ENCODE data around the gene CPPED1. TPM values are rescaled to one million over a fixed set of nuclear protein-coding genes. Genes with fewer than 3 reads are reported as not detected.

The CPPED1 gene
- total and polyA plus RNA-seq, 2 of the 4 experiments (the other 2 are of a cell fraction), result 5.1 to 6.5 TPM

GRCh38 chr16:12706628-12707027 lies 97.1 kb downstream of the CPPED1 start:
- H3K18ac ChIP-seq (ENCODE audit: low read depth, low read length), result no peak overlapping the region
- H3K36me3 ChIP-seq (ENCODE audit: control insufficient read depth, insufficient read depth, low read length), result 0 out of 2 replicates have a peak, but pooled peaks cover 1% of the 10 kb centered on the region
- H2AFZ ChIP-seq (replicated peaks; ENCODE audit: low read length, poor library complexity), result no peak overlapping the region
- no peak overlapping the region for H2AK5ac ChIP-seq (ENCODE audit: low read depth, low read length)
- no peak overlapping the region for H3K14ac ChIP-seq (replicated peaks; ENCODE audit: low read depth, low read length)
- no peak for ATAC-seq (ENCODE audit: low read depth)
- no peak overlapping the region for H2BK15ac ChIP-seq (ENCODE audit: low read depth, low read length)
- H3K9me3 ChIP-seq (ENCODE audit: control insufficient read depth, insufficient read depth, low read length), result no peaks in the 10 kb centered on the region; the same call in 1 of the 2 replicates
- H2AK9ac ChIP-seq (replicated peaks; ENCODE audit: low read depth, low read length, poor library complexity), result no peak overlapping the region
- ChIA-PET CTCF (interaction anchor here (0.7 kb wide), 1 partner anchor 45 kb away, joined by 5 read pairs; no protein-coding TSS in a partner anchor), POLR2A (ENCODE audit: unreplicated experiment) (no interaction called here)
- no peak overlapping the region for H3K4ac ChIP-seq (ENCODE audit: low read depth, low read length)
- no peak overlapping the region for H3K56ac ChIP-seq (ENCODE audit: extremely low read depth, insufficient read depth, low read length)
- intact Hi-C loops (cut with micrococcal nuclease) (no loop called here), dilution Hi-C loops (cut with HindIII; ENCODE audit: low sequenced_read_pairs, unreplicated experiment) (no loop called here), in situ Hi-C loops (cut with MboI; ENCODE audit: low sequenced_read_pairs) (no loop called here)
- H3K4me3 ChIP-seq (ENCODE audit: insufficient read depth, low read depth, low read length), result no peak overlapping the region
- no peak overlapping the region for H3K23ac ChIP-seq (ENCODE audit: low read depth, low read length)
- H3K27ac ChIP-seq (ENCODE audit: insufficient read depth, low read length), result no peak overlapping the region
- H3K9me1 ChIP-seq (ENCODE audit: insufficient read depth, low read length), result no peaks in the 10 kb centered on the region
- H4K91ac ChIP-seq (ENCODE audit: insufficient read depth, low read depth, low read length), result no peak overlapping the region
- no peak overlapping the region for H3K9ac ChIP-seq (ENCODE audit: low read depth, low read length)
- no peak overlapping the region for H4K5ac ChIP-seq (ENCODE audit: low read depth, low read length)
- H2BK5ac ChIP-seq (ENCODE audit: low read depth, low read length, poor library complexity, severe bottlenecking), result no peak overlapping the region
- no peaks in the 10 kb centered on the region for H3K4me1 ChIP-seq (ENCODE audit: control insufficient read depth, insufficient read depth, low read length)
- no peak overlapping the region for H4K8ac ChIP-seq (ENCODE audit: low read depth in 2 of 2, low read length in 2 of 2)
- no peak for DNase-seq
- no peak overlapping the region for H3K4me2 ChIP-seq (ENCODE audit: low read depth, low read length)
- H2BK20ac ChIP-seq (ENCODE audit: low read depth, low read length), result no peak overlapping the region
- no peak for TF ChIP-seq NFE2L2 (IDR thresholded peaks at IDR 0.05; ENCODE audit: low read depth, low read length)
- no peak for TF ChIP-seq MAFK (IDR thresholded peaks at IDR 0.05; ENCODE audit: low read depth, low read length)
- TF ChIP-seq BHLHE40 (IDR thresholded peaks at IDR 0.05; ENCODE audit: low read depth, low read length), result no peak
- TF ChIP-seq ELK1 (IDR thresholded peaks at IDR 0.05; ENCODE audit: borderline replicate concordance, low read depth, low read length), result no peak
- no peak for TF ChIP-seq MXI1 (IDR thresholded peaks at IDR 0.05; ENCODE audit: borderline replicate concordance, low read depth, low read length)
- no peak for TF ChIP-seq FOS (IDR thresholded peaks at IDR 0.05; ENCODE audit: low read depth, low read length)
- TF ChIP-seq RFX5 (IDR thresholded peaks at IDR 0.05; ENCODE audit: low read depth, low read length), result no peak
- no peak for TF ChIP-seq USF2 (IDR thresholded peaks at IDR 0.05; ENCODE audit: low read depth, low read length)
- TF ChIP-seq RCOR1 (IDR thresholded peaks at IDR 0.05; ENCODE audit: insufficient replicate concordance, low read length), result no peak
- no peak for TF ChIP-seq MAZ (IDR thresholded peaks at IDR 0.05; ENCODE audit: borderline replicate concordance, low read depth, low read length)
- TF ChIP-seq RAD21 (IDR thresholded peaks at IDR 0.05; ENCODE audit: low read length), result no peak
- no peaks in the 10 kb centered on the region for H4K20me1 ChIP-seq (ENCODE audit: insufficient read depth, low read length)
- 100% methylated on average over 2 of the region's 6 CpGs; no CpG with 5 or more reads in 1 of the 2 experiments for WGBS, 2 experiments (ENCODE audit: extremely low coverage in 2 of 2, insufficient read length in 1 of 2)
- BruUV-seq (replicated peaks), result no TSS peak
- no peaks in the 10 kb centered on the region for H3K79me1 ChIP-seq (ENCODE audit: low read depth in 1 of 2, low read length in 2 of 2)
- no peak overlapping the region for H2BK120ac ChIP-seq (ENCODE audit: low read depth, low read length)
- H3K27me3 ChIP-seq (ENCODE audit: control insufficient read depth, insufficient read depth, low read length), result no peaks in the 10 kb centered on the region

All from IMR-90 (cell line).